ENCODE results near the gene TRRAP. TPM values are rescaled to one million over a fixed set of nuclear protein-coding genes. Genes with fewer than 3 reads are reported as not detected.
A peak's percentile ranks its signal among the peaks of the same experiment; 100 is the strongest.

TRRAP gene
- total and polyA plus RNA-seq, 10 donors, result 8.4 to 73.4 (median 57.5) TPM

DNA sequence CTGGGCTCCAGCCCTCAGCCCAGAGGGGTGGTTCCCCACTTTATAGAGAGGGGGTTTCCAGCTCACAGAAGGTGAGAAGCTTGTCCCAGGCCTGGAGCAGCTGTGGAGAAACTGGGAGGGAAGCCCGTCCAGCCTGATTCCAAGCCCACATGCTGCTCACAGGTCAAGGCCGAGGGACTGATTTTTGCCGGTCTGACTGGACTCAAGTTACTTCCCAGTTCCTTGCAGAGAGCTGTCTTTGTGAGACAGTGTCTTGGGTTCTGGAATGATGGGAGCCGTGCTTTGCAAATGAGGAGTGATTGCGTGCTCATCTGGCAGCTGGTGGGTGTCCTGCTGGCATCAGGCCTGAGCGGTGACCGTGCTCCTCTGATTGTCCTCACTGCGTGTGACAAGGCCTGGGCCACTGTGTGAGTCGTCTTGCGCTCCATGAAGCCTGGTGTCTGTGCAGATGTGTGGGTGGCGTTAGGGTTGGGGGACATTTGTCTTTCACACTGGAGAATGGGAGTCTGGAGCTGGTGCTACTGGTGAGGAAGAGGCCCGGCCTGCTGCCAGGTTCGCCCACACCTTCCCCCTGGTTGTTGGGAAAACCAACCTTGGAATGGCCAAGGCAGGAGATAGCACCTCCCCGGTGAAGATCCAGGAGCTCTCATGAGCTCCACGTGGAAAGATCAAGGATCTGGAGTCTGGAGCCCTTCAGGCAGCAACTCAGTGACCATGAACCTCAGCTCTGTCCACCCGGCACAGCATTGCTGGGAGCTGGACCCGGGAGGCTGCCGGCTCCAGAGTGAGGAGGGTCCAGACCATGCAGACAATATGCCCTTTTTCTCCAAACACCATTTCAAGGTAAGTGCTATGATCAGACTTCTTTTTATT lies 136.0 kb downstream of the TRRAP start:
- DNase-seq, result no peak
- Histone ChIP-seq H3K4me1 (peaks cover 0 to 4% (median 0%) of the 10 kb centered on the region in 6 donors), H3K27ac (no peak overlapping the region), H3K4me3 (no peak overlapping the region), H3K36me3 (peaks cover 0 to 88% (median 71%) of the 10 kb centered on the region in 6 donors), H3K9me3 (no peaks in the 10 kb centered on the region), H3K27me3 (replicated peaks in 1 of 7) (no peaks in the 10 kb centered on the region)
- no peak for TF ChIP-seq POLR2A (IDR thresholded peaks at IDR 0.05)
- TF ChIP-seq POLR2AphosphoS5 (IDR thresholded peaks at IDR 0.05), result peak in 1 of 3 donors; percentile 37
- TF ChIP-seq, protein P1, sequence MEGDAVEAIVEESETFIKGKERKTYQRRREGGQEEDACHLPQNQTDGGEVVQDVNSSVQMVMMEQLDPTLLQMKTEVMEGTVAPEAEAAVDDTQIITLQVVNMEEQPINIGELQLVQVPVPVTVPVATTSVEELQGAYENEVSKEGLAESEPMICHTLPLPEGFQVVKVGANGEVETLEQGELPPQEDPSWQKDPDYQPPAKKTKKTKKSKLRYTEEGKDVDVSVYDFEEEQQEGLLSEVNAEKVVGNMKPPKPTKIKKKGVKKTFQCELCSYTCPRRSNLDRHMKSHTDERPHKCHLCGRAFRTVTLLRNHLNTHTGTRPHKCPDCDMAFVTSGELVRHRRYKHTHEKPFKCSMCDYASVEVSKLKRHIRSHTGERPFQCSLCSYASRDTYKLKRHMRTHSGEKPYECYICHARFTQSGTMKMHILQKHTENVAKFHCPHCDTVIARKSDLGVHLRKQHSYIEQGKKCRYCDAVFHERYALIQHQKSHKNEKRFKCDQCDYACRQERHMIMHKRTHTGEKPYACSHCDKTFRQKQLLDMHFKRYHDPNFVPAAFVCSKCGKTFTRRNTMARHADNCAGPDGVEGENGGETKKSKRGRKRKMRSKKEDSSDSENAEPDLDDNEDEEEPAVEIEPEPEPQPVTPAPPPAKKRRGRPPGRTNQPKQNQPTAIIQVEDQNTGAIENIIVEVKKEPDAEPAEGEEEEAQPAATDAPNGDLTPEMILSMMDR (IDR thresholded peaks at IDR 0.05 in 8 of 11, conservative IDR thresholded peaks at IDR 0.05 in 3 of 11), result no peak
- intact Hi-C loops (cut with DNase I; ENCODE audit: low total_unique reads), result no loop called here
- 95 to 97% (median 96%) methylated on average over 17 to 18 of the region's 18 CpGs for WGBS, 5 donors

DNA sequence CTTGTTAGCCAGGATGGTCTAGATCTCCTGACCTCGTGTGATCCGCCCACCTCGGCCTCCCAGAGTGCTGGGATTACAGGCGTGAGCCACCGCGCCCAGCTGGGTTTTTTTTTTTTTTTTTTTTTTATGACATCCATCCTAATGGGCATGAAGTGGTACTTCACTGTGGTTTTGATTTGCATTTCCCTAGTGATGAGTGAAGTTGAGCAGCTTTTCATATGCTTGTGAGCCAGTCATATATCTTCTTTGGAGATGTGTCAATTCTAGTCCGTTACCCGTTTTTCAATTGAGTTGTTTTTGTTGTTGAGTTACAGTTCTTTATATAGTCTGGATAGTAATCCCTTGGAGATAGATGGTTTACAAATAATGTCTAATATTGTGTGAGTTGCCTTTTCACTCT lies 137.9 kb downstream of the TRRAP start:
- no peak for DNase-seq
- TF ChIP-seq, protein P1 (IDR thresholded peaks at IDR 0.05 in 8 of 11, conservative IDR thresholded peaks at IDR 0.05 in 3 of 11), result no peak
- TF ChIP-seq POLR2A (IDR thresholded peaks at IDR 0.05) (no peak), POLR2AphosphoS5 (IDR thresholded peaks at IDR 0.05) (no peak)
- Histone ChIP-seq H3K9me3 (no peaks in the 10 kb centered on the region), H3K4me1 (peaks cover 0 to 4% (median 0%) of the 10 kb centered on the region in 6 donors), H3K4me3 (no peak overlapping the region), H3K27me3 (replicated peaks in 1 of 7) (no peaks in the 10 kb centered on the region), H3K27ac (no peak overlapping the region), H3K36me3 (peaks cover 0 to 83% (median 66%) of the 10 kb centered on the region in 6 donors)
- WGBS, 5 donors, result 85 to 95% (median 92%) methylated on average over 8 of the region's 8 CpGs
- intact Hi-C loops (cut with DNase I; ENCODE audit: low total_unique reads), result no loop called here

DNA sequence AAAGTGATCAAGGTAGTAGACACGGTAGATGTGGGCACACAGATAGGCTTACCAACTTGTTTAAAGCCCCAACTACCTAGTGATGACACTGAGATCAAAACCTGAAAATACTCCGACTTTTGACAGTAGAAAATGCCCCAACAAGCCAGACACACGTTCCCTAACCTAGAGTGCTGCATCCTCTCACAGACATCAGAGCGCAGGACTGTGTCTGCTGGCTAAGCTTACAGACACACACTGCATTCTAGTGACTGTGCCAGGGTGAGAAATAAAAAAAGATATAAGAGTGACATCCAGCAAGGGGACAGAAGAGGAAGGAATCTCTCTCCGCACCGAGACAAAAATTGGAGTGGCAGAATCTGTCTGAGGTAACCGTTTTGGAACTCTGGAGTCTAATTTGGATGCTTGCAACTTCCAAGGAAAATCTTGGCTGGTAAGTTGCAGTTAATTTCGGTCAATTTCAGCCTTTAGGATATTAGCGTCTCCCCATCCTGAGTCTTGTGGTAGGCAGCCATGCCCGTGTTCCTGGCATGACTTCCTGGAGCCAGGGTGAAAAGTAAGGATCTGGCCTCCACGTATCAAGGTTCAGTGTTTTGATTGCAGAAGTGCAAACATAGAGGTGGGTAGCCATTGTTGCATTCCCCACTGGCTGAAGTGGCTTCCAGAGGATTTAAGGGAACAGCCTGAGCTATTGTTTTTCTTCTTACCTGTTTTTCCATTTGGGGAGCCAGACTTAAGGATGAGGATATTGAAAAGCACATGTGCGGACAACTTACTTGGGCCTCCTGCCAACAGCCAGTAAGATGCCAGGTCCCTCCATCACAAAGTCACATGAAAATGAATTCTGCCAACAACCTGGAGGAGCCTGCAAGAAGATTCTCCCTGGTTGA lies 141.4 kb downstream of the TRRAP start:
- Histone ChIP-seq H3K36me3 (peaks cover 0 to 52% (median 31%) of the 10 kb centered on the region in 6 donors), H3K9me3 (no peaks in the 10 kb centered on the region), H3K4me1 (peaks cover 0 to 8% (median 2%) of the 10 kb centered on the region in 6 donors), H3K27ac (no peak overlapping the region), H3K4me3 (no peak overlapping the region), H3K27me3 (replicated peaks in 1 of 7) (no peaks in the 10 kb centered on the region)
- DNase-seq, result no peak
- no peak for TF ChIP-seq POLR2A (IDR thresholded peaks at IDR 0.05)
- TF ChIP-seq, protein P1 (IDR thresholded peaks at IDR 0.05 in 8 of 11, conservative IDR thresholded peaks at IDR 0.05 in 3 of 11), result no peak
- no peak for TF ChIP-seq POLR2AphosphoS5 (IDR thresholded peaks at IDR 0.05)
- intact Hi-C loops (cut with DNase I; ENCODE audit: low total_unique reads), result no loop called here
- 93 to 97% (median 95%) methylated on average over 12 of the region's 12 CpGs for WGBS, 5 donors

DNA sequence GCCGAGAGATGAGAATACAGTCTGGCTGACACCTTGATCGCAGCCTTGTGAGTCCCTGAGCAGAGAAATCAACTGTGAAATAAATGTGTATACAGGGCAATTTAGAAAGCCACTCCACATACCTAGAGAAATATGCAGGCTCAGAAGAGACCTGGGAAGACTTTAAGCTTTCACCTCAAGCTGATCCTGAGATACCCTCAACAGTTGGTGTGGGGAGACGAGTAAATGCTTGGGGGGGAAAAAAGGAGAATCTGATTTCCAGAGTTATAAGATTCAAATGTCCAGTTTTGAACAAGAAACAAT lies 142.0 kb downstream of the TRRAP start:
- H3K27me3 ChIP-seq (replicated peaks in 1 of 7), result no peaks in the 10 kb centered on the region
- H3K4me3 ChIP-seq, result no peak overlapping the region

More for the DNA sequence above, 142.0 kb downstream of the TRRAP start:
- intact Hi-C loops (cut with DNase I; ENCODE audit: low total_unique reads), result no loop called here
- WGBS, 5 donors, result 79 to 100% (median 95%) methylated on average over 3 of the region's 3 CpGs
- TF ChIP-seq, protein P1 (IDR thresholded peaks at IDR 0.05 in 8 of 11, conservative IDR thresholded peaks at IDR 0.05 in 3 of 11), result no peak
- TF ChIP-seq POLR2A (IDR thresholded peaks at IDR 0.05) (no peak), POLR2AphosphoS5 (IDR thresholded peaks at IDR 0.05) (no peak)
- Histone ChIP-seq H3K4me1 (peaks cover 0 to 8% (median 2%) of the 10 kb centered on the region in 6 donors), H3K9me3 (no peaks in the 10 kb centered on the region), H3K27ac (no peak overlapping the region), H3K36me3 (peaks cover 0 to 46% (median 25%) of the 10 kb centered on the region in 6 donors)
- DNase-seq, result no peak
